ENCODE measurements around the gene KCTD17.

Gene KCTD17

DNA sequence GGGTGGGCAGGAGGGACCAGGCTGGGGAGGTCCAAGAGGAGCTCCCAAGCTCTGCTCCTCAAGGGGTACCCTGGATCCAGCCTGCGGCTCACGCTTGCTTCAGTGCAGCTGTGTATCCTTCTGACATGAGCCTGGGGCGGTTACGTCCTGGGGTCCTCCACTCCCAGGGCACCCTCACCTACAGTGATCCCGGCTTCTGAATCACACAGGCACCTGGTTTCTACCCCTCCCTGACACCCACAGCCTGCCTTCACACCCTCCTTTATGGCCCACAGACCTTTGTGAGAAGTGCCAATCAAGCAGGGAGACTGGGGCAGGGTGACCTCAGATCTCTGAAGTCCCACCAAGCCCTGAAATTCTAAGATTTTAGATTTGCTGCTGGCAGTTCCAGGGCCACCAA is 30.5 kb upstream of the KCTD17 start:
- no peak for DNase-seq

DNA sequence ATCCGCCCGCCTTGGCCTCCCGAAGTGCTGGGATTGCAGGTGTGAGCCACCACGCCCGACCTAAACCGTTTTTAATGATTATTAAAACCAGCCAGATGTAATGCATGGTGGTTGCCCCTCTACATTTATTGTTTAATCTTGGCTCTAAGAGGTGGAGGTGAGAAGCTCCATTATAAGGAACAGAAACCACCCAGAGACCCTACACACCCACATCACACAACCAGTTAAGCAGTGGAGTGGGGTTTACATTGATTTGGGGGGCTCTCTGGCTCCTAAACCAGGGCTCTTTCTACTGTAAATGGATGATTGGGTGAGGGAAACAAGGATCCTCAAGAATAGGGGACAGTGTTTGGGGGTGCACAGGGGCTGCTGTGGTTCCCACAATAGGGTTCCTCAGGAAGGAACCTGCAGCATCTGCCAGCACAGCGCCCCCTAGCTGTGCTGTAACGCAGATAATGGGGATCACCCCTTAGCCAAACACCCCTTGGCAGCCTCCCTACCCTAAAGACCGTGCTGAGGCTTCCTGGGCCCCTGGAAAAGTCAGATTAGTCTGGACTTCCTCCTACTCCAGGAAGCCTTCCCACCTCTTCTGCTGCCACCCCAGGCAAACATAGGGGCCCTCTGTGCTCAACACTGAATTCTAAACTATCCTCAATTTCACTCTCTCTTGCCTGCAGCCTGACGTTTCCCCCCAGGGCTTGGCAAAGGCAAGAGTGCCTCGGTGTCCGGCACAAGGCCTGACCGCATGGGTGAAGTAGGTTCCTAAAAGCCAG is 29.6 kb upstream of the KCTD17 start:
- no peak for DNase-seq

DNA sequence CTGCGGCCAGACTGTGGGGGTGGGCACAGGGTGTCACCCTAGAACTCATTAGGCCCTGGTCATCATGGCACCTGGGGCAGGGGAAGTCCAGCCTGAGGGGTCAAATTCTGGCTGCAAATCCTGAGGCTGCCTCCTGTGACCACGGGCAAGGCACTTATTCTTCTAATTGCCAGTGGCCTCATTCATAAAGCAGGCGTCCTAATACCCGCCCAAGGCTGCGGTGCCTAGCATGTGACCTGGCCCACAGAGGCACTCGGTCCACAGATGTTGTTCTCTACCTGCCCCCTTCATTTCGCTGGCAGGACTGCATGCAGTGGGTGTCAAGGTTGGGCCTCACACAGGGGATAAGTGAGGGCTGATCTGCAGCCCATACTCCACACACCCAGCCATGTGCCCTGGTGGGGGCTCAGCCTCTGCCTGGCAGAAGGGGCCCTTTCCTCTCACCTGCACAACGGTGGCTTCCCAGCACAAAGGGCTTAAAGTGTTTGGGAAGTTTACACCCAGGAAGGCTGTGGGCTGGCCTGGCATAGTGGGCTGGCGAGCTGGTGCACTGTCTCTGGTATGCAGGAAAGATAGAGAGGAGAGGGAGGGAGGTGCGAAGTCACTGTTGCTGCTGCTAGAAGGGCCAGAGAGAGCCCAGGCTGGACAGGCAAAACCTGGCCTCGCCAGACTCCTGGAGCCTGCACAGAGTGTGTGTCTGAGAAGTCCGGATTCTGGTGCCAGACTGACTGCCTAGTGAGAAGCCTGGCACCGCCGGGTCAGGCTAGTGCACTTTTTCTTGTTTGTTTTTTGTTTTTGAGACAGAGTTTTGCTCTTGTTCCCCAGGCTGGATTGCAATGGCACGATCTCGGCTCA is 28.8 kb upstream of the KCTD17 start:
- no peak for DNase-seq

DNA sequence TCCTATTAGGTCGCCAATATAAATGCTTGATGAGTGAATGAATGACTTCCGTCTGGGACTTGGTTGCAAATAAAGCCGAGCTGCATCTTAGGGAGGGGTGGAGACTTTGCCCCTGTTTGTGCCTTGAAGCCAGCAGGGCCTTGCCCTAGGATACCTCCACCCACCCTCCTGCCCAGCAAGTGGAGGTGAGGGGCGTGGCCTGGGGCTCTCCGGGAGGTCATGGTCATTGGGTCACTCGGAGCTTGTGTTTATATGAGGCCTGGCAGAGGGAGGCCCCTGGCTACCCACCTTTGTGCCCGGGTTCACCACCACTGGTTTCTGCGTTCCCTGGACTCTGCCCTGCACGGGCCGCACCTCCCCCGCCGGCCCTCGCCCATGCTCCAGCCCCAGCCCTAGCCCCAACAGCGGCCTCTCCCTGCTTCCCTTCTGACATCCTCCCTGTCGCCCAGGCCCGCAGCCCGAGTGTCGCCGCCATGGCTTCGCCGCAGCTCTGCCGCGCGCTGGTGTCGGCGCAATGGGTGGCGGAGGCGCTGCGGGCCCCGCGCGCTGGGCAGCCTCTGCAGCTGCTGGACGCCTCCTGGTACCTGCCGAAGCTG is 27.7 kb upstream of the KCTD17 start:
- DNase-seq: no peak

DNA sequence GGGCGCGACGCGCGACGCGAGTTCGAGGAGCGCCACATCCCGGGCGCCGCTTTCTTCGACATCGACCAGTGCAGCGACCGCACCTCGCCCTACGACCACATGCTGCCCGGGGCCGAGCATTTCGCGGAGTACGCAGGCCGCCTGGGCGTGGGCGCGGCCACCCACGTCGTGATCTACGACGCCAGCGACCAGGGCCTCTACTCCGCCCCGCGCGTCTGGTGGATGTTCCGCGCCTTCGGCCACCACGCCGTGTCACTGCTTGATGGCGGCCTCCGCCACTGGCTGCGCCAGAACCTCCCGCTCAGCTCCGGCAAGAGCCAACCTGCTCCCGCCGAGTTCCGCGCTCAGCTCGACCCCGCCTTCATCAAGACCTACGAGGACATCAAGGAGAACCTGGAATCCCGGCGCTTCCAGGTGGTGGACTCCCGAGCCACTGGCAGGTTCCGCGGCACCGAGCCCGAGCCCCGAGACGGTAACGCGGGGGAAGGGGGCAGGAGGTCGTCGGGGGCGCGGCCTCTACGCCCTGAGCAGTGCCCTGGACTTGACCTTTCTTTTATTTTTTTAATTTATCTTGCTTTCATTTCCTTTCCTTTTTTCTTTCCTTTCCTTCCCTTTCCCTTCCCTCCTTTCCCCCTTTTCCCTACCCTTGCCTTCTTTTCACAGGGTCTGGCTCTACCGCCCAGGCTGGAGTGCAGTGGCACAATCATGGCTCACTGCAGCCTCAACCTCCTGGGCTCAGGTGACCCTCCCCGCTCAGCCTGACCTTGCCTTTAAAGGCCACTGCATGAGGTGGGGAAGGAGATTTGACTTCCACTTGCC is 27.0 kb upstream of the KCTD17 start:
- no peak for DNase-seq

DNA sequence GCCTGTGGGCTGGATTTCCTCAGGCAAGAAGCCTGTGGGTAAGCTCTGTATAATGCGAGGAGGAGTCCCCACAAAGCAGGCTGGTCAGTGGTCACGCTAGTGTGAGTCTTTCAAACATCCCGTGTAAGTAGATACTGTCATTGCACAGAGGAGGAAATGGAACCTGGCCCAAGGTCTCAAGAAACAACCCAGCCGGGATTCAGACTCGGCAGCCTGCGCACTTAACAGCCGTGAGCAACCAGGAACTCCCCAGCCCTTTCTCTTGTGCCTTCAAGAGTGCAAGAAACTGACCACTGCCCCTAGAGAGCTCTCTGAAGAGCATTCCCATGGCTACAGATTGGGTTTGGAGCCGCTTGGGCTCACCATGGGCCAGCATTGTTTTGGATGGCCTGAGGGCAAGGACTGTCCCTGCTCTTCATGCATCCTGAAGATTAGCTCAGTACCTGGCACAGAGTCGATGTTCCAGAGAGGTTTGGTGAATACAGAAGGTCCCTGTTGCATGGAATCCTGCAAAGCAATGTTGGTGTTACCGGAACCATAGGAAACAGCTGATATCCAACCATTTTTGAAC is 26.0 kb upstream of the KCTD17 start:
- no peak for DNase-seq

DNA sequence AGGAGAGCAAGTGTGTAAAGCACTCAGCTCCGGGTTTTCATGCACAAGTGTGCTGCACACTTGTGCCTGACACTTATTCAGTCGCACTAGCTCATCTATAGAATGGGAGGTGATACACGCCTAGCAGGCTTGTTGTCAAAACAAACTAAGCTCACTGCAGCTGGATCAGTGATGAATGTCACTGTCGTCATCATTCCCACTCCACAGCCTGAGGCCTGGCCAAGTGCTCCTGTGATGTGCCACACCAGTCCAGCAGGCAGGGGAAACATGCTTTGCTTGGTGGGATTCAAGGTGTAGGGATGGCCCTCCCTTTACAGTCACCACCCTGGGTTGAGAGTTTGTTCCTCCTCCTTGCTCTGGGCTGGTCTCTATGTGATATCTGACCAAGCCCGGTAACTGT is 25.2 kb upstream of the KCTD17 start:
- DNase-seq: no peak

DNA sequence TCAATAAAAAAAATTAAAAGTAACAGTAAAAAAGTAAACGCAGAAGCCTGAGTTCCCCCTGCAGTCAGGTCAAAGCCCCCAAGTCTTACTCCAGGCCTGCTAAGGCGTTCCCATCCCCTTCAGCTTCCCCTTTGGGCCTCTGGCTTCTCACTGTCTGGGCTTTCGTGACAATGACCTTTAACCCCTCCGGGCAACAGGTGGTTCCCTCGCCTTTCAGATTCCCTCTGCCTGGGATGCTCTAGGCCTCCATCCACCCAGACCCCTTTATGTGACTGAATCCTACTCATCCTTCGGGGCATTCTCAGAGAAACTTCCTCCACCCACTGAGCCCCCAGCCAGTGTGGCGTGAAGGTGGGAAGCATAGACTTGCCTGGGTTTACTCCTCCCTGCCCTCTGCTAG is 24.0 kb upstream of the KCTD17 start:
- no peak for DNase-seq

DNA sequence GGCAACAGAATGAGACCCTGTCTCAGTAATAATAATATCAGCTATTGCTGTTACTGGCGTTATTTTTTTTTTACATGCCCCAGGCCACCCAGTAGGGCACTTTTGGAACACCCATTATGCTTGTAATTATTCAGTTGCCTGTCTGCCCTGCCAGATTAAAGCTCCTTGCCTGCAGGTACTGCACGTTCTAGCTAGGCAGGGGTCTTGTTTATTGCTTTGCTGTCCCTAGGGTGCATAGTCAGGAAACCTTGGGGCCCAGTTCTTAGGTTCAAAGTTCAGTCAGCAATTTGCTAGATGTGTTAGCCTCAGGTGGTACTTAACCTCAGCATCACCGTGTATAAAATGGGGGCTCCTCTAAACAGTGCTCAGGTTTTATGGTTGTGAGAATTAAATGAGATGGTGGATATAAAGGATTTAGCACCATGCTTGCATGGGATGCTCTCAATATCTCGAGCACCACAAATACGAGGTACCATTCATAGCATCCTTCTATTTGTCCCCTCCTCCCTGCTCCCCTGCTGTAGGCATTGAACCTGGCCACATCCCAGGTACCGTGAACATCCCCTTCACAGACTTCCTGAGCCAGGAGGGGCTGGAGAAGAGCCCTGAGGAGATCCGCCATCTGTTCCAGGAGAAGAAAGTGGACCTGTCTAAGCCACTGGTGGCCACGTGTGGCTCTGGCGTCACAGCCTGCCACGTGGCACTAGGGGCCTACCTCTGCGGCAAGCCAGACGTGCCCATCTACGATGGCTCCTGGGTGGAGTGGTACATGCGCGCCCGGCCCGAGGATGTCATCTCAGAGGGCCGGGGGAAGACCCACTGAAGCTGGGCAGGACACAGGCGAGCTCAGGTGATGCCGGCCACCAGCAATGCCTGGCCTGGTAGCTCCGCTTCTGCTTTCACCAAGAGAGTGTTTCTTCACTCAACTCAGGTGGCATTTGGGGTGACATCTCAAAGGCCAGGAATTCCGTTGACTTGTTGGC is 22.6 kb upstream of the KCTD17 start:
- no peak for DNase-seq

DNA sequence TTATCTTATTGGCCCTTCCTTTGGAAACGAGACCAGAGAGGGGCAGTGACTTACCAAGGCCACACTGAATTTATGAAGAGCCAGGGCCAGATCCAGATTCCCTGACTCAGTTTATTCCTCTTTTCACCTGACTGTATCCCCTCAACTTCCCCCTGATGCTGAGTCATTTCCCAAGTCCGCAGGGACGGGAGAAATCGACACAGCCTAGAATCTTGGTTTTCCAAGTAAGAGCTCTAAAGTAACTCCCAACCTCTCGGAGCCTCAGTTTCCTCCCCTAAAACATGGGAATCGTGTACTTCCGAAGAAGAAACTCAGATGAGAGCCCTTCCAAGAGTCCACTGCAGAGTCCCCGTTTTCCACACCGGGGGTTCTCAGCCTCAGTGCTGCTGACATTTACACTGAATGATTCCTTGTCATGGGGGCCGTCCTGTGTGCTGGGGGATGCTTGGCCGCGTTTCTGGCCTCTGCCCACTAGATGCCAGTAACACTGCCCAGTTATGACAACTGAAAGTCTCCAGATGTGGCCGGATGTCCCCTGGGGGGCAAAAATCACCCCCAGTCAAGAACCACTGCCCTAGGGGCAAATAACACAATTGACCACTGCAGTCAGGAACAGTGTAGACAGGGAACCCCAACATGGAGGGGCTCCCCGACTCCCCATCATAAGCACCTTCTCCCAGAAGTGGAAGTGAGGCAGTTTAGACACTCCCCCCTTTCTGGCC is 20.8 kb upstream of the KCTD17 start:
- DNase-seq: no peak

DNA sequence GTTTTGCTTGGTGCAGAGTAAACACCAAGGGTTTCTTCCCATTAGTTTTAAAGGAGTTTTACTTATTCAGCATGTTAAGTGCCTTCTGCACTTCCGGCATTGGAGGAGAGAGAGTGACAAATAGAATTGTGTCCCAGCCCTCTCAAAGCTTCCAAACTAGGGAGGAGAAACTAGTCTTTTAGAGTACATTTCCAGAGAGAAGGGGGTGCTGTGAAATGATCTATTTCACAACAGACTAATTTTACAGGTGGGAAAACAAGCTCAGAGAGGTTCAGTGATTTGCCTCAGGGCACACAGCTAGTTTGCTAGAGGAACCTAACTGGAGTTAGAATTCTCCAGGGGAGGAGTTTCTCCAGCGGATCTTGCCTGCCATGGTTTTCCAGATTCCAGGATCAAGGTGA is 19.4 kb upstream of the KCTD17 start:
- DNase-seq: no peak

DNA sequence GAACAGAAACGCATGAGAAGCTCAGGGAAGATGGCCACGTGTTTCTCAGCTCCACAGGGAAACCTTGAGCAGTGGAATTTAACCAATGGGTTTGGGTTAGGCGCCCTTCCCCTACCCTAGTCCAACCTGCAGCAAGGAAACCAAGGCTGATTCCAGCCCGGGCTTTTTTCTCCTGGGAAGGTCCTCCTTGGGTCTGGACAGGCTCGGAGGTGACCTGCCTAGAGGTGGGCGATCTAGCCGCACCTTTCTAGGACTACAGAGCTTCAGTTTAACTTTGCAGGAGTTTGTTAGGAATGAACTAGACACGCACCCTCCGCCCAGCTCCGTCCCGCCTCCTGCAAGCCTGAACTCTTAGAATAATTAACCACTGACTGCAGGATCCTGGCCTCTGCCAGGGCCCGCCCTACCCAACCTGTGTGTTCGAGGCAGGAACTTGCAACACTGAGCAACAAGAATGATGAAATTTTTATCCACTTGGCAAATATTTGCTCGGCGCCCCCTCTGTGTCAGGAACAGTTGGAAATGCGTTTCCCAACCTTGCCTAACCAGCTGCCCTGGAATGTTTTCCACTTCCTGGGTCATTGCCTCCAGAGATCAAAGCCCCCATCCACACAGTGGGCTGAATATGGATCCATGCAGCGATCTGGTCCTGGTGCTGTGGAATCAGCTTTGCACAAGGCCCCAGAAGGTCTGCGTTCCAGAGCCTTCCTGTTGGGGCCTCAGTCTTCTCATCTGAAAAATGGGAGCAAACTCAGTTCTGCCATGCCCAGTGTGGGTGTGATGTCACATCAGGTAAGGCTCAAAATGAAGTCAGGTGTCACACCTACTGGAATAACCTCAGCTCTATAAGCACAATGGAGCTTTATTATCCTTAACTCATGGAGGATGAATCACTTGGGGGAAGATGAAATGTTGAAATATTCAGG is 18.7 kb upstream of the KCTD17 start:
- no peak for DNase-seq

DNA sequence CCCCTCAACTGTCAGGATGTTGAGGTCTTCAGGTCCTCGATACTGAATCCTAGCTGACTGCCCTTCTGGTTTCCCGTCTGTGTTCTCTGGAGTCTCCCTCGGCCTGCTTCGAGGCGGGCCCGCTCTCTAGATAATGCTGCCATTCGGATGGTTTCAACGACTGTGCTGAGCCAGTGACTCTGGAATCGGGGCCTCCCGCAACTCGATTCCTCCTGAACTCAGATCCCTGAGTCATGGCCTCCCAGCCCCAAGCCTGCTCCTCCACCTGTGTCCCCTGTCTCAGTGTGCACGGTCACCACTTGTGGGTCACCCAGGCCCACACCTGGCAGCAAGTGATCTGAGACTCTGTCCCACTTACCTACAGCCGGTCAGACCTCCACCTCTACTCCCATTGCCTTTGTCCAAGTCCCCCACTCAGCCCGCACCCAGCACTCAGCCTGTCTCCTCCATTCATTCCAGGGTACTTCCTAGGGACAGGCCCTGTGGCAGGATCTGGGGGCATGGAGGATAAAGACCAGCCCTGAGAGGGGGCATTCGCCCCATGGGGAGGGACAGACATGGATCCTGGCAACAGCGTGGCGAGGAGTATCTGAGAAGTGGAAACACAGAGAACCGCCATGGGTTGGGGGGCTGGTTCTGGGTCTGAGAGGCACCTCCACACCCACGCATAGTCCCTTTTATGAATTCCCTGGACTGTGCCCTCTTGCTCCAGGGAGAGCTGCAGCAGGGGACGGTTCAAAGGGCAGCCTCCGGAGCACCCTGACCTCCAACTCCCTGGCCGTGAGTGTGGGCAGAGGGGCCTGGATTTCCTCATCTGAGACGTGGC is 17.7 kb upstream of the KCTD17 start:
- DNase-seq: no peak

DNA sequence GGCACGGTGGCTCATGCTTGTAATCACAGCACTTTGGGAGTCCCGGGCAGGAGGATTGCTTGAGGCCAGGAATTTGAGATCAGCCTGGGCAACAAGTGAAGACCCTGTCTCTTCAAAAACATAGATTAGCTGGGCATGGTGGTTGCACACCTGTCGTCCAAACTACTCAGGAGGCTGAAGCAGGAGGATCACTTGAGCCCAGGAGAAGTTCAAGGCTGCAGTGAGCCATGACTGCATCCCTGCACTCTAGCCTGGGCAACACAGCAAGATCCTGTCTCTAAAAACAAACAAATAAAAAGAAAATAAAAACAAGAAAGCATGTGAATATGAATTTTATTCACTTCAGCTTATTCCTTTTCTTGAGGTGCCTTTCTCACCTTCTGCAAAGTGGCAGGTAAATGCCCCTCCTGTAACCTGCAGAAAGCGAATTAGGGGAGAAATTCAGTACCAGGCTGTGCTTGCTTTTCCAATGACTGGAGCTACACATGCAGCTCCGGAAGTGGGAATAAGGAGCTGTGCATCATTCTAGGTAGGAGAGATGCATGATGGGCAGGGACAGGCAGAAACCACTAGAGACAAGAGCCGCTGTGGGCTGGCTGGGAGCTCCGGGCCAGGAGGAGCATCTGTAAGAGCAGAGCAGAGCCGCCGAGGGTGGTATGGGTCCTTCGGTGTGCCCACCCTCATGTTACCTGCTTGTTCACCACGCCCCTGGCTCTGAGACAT is 14.7 kb upstream of the KCTD17 start:
- DNase-seq: no peak

DNA sequence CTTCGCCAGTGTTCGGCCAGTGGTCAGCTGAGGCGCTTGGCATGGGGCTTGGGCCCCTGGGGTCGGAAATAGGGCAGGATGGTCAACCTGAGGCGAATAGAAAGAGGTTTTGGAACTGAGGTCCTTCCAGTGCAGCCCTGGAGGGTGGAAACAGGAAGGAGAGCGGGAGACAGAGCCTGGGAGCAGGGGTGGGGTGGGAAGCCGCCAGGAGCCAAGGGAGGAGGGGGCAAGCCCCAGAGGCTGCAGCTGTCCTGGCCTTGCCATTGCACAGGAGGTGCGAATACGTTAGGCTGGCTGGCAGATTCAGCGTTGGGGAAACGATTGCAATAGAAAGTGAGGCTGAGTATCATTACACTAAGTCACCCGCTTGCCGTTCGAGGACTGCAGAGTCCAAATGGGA is 13.9 kb upstream of the KCTD17 start:
- peak; percentile 50 for DNase-seq

DNA sequence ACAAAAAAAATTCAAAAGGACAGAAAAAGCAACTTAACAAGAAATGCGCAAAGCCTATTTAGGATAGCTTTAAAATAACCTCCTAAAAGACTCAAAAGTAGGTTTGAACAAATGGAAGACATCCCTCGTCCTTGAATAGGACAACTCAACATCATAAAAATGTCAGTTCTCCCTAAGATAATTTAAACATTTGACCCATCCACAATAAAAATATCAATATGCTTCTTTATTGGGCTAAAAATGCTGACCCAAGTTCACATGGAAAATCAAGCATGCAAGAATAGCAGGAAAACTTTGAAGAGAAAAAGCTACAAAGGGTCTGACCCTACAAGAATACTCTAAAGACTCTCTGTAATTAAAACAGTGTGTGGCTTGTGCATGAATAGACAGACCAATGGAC is 12.1 kb upstream of the KCTD17 start:
- DNase-seq: no peak

DNA sequence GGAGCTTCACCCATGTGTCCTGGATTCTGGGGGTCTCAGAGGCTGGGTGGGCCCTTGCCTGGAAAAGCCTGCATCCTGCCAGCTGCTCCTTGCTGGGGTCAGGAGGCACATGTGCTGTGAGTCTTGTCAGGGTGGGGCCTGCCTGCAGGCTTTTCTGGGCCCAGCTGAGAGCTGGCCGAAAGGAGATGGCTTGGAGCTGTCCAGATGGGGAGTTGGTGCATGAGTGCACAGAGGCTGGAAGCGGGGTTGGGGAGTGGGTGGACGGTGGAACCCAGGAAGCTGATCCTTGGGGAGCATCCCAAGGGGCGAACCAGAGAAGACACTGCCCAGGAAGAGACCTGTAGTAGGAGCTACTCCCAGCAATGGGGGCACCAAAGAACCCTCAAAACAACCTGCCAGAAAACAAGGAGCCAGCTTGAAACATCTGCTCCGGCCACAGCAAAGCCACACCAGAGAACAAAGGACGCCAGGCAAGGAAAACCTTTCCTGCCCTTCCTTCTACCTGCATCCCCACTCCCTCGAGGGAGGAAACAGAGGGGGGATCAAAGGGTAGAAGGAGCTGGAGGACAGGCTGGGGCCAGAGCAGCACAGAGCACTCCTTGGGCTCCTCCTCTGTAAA is 8.2 kb upstream of the KCTD17 start:
- DNase-seq: no peak

All from NCI-H2029 treated with DMSO at 0.1 percent for 48 hours (cell line).